Peyer's patch (tissue), 4 donors: ENCODE measurements around the gene CUL7.

Source experiments
- POLR2A ChIP-seq, 2 donors: fragments of 450-650 bp; IDR thresholded peaks; one replicate each; pipeline ENCODE4 v1.5.1; 2017; ENCODE audit warnings: antibody characterized with exemption in 2 of 2, mild to moderate bottlenecking in 2 of 2, moderate library complexity in 2 of 2
- TF ChIP-seq, protein P1 (sequence below), 6 experiments: fragments of 450-650 bp in 4 of 6; fragments of 200-600 bp in 2 of 6; sonication (generic) in 1 of 6; IDR thresholded peaks; one replicate each; pipeline ENCODE4 v1.5.1; 2017 to 2019; ENCODE audit warnings: antibody characterized with exemption in 6 of 6, mild to moderate bottlenecking in 3 of 6, moderate library complexity in 1 of 6

DNA sequence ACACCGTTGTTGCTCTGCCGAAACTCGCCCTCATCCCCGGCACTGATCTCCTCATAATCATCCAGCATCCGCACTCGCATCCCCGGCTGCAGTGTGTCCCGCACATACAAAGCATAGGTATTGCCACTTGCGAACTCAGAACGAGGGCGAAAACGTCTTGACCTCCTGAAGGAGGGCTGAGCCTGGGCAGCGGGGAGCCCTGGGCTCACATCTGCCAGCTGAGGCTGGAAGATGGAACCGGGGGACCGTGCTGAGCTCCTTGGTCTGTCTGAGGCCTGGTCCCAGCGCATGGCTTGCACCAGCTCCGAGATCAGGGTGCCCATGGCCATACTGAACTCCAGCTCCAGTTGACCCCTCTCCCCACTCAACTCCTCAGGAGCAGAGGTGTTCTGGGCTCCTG, 2.7 kb downstream of the CUL7 start:
- TF ChIP-seq, protein P1, sequence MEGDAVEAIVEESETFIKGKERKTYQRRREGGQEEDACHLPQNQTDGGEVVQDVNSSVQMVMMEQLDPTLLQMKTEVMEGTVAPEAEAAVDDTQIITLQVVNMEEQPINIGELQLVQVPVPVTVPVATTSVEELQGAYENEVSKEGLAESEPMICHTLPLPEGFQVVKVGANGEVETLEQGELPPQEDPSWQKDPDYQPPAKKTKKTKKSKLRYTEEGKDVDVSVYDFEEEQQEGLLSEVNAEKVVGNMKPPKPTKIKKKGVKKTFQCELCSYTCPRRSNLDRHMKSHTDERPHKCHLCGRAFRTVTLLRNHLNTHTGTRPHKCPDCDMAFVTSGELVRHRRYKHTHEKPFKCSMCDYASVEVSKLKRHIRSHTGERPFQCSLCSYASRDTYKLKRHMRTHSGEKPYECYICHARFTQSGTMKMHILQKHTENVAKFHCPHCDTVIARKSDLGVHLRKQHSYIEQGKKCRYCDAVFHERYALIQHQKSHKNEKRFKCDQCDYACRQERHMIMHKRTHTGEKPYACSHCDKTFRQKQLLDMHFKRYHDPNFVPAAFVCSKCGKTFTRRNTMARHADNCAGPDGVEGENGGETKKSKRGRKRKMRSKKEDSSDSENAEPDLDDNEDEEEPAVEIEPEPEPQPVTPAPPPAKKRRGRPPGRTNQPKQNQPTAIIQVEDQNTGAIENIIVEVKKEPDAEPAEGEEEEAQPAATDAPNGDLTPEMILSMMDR (IDR thresholded peaks at IDR 0.05) = no peak
- TF ChIP-seq POLR2A (IDR thresholded peaks at IDR 0.05) = no peak
